LoVo (cell line): Measurements from ENCODE around the gene KCNJ18.
"Not testable (repeated sequence)": the region's sequence is repeated elsewhere in the genome, so short reads cannot be mapped to it uniquely, and the experiment has no call there.

Source experiments
- DNase-seq: peaks from one replicate; pipeline ENCODE4 v3.0.0-alpha.2; 2016; ENCODE audit warnings: low spot score

KCNJ18 gene

DNA sequence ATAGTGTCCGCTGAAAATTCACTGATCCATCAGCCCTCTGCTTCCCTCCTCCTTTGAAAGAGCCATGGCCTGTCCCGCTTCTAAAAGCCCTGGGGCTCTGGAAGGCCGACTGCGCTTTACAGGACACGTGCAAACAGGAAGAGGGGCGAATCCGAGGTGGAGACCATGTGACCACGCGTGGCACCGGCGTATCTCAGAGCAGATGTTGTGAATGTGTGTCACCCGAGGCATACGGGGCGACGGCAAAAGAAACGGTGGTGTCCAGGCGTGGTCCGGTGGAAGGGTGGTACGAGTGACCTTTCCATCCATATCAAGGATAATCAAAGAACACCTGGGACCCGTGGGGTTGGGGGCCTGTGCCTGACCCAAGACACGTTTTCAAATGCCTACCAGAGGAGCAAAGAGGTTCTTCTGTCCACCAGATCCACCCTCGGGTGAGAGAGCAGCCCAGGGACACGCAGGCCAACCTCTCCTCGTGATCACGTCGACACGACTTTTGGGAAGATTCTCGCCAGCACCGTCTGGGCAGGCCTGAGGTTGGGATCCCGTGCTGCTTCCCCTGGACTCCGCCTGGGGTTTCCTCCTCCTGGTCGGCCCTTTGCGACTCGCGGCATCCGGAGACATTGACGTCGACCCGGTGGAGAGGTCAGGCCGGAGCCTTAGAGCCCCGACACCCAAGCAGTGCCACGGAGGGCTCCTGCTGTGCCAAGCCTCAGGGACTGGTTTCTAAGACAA is 7.1 kb upstream of the KCNJ18 start:
- not testable (repeated sequence) for DNase-seq

DNA sequence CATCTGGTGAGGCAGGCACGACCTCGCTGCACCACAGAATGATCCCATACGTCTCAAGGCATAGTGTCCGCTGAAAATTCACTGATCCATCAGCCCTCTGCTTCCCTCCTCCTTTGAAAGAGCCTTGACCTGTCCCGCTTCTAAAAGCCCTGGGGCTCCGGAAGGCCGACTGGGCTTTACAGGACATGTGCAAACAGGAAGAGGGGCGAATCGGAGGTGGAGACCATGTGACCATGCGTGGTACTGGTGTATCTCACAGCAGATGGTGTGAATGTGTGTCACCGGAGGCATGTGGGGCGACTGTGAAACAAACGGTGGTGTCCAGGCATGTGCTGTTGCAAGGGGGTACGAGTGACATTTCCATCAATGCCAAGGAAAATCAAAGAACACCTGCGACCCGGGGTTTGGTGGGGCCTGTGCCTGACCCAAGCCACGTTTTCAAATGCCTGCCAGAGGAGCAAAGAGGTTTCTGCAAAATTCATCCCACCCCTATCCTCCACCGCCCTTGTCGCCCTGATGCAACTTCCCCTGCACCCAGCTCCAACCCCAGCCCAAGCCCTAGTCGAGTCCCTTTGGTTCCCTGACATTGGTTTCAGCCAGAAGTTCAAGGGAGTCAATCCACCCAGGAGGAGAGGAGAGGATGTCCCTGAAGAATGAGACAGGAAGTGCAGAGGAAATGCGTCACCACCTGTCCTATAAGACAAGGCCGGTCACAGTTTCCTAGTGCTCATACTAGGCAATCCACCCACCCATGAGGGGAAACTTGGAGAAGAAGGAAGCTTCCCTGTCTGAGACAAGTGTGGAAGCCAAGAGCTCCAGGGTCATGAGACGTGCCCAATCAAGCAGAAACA is 5.9 kb upstream of the KCNJ18 start:
- no peak for DNase-seq

DNA sequence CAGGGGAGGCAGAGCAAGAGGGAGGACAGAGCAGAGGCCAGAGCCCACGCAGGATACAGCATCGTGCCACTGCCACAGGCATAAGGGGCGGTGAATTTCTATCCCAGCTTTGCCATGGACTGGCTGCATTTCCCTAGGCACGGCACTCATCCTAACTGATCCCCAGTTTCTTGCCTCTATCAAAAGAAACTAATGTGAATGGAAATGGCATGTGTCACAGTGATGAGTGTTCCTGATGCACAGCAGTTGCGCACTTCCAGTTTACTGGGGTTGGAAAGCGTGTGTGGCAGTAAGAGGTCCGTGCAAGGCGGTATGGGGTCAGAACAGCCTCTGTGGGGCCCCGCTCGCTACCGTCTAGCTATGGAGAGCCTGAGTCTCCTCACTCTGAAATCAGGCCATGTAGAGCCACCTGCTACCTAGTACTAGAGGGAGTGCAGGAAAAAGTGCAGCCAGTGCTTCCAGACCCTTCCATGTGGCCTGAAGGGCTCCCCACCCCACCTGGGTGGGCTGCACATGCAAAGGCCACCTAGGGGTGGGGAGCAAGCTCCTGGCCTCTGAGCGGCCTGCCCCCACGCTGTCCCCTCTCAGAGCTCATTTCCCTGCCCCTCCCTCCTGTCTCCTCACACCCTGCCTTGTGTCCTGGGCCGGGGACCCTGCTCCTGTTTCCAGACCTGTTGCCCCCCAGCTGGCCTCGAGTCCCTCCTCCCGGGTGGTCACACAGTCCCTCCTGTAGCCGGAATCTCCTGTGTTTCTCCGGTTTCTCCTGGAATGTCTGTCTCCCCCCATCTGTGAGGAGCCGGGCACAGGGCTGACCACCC is 5.0 kb upstream of the KCNJ18 start:
- no peak for DNase-seq

DNA sequence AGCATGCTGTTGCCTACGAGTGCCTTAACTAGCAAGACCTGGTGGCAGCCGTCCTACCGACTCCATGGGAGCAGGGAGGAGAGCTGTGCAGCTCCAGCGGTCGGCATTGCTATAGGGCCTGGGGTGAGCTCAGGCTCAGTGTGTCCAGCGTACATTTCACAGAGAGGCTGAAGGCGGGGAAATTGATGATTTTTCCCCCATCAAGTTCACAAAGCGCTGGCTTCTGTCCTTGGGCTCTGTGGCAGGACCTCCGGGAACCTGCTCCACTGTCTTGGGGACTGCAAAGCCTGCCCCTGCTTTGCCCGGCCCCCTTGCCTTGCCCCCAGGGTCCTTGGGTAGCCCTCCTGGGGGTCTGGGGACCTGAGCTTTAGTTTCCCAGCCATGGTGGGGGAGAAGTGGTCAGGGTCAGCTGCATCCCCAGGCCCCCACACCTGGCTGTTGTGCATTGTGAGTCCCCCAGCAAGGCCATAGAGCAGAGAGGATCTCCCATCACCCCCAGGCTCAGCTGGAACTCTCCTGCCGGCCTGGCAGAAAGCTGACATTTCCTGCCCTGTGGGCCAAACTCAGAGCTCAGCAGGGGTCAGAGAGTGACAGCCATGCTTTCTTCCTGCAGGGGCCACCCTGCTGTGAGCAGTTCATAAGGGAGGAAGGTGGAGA is 3.9 kb upstream of the KCNJ18 start:
- no peak for DNase-seq

DNA sequence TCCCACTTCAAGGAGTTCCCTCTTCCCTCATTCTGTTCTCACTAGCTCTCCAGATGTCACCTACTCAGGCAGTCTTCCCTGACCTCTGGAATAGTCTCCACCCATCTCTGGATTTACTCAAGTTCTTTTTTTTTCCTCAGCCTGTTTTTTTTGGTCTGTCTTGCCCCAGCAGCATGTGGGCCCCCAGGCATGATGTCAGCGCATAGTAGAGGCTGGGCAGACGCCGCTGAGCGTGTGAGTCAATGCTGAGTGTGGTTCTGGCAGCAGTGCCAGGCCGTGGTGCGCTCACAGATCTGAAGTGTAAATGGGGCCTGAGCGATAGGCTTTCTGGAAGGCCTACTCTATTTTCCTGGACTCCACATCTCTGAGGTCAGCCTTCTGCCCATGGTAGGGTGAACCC is 2.7 kb upstream of the KCNJ18 start:
- no peak for DNase-seq

DNA sequence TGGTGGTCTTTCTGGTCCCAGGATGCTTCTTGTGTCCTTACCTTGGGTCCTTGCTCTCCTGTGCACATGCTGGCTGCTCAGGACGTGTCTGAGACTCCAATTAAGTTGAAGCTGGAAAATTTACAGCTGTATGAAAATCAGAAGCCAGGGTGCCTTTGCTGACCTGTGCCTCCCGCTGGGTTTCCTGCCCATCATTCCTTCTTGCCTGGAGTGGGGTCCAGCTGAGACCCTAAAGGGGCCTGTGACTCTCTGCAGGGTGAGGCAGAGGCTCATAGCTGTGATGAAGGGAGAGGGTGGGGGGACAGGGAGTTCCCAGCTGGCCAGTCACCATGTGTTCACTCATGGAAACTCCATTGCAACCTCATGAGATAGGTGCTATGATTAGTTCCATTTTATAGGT is 1.5 kb upstream of the KCNJ18 start:
- not testable (repeated sequence) for DNase-seq

DNA sequence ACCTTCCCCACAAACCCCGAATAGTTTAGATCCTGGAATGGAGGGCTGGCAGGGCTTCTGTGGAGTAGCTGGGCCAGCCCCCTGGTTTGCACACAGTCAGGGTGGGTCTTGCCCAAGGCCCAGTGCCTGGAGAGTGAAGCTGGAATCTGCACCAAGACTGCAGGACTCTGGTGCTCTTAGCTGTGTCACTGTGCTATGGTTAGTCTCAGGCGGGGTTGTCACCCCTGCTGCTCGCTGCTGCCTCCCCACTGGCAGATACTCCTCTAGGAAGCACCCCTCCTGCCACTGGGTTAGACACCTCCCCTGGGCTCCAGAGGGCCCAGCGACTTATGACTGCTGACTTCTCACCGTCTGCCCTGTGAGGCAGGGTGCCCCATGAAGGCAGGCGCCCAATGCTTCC is 842 bp upstream of the KCNJ18 start:
- not testable (repeated sequence) for DNase-seq

DNA sequence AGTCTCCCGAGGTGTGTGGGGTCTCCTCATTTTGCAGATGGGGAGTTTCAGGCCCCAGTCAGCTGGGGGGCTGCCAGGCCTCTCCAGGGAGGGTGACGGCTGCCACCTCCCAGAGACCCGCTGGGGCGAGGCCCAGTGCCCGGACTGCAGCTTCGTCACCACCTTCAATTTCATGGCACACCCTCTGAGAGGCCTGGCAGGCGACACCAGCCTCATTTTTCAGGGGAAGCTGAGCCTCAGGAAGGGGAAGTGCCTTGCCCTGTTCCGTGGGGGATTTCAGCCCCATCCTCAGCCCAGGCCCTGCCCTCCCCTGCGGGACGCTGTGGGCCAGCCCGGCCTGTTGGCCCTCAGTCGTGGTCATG is 362 bp downstream of the KCNJ18 start:
- not testable (repeated sequence) for DNase-seq

DNA sequence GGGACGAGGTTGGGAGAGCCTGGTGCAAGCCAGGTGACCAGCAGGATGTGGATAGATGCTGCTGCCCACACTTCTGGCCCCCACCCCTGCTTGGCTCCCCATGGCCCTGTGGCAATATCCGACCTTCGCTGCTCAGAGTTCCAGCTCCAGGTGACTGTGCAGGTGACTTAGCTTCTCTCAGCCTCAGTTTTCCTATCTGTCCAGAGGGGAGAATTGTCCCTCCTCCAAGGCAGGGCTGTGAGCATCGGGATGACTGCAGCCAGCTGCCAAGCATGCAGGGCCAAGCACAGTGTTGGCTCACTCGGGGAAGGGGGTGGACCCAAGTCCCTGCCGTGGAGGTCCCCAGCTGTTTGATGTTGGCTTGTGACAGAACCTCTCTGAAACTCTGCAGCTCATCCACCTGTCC is 1.1 kb downstream of the KCNJ18 start:
- DNase-seq: not testable (repeated sequence)

DNA sequence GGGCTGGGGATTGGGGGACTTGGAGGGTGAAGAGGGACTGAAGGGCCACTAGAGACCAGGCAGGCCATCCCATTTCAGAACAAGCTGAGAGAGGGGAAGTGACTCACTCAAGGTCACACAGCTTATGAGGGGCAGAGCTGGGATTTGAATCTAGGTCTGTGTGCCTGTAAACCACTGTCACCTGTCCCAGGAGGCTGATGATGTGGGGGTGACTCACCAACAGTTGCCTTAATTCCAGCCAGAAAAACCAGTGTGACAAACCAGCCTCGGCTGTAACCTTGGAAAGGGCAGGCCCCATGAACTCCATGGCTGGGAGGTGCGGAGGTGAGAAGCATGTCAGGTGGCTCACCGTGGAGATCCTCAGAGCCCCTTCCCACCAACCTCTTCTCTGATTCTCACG is 1.6 kb downstream of the KCNJ18 start:
- DNase-seq: peak; percentile 5

DNA sequence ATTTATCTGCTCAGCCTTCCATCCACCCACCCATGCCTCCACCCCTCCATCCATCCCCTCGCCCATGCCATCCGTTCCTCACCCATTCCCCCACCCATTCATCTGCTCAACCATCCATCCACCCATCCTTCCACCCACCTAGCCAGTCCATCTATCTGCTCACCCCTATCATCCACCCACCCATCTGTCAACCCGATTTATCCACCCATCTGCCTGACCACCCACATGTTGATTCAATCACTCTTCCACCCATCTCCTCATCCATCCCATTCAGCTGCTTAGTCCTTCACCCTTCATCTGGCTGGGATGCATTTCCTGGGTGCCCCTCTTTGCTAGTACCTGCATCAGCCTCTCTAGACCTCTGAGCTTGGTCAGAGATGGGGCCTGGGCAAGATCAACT is 3.9 kb downstream of the KCNJ18 start:
- not testable (repeated sequence) for DNase-seq

DNA sequence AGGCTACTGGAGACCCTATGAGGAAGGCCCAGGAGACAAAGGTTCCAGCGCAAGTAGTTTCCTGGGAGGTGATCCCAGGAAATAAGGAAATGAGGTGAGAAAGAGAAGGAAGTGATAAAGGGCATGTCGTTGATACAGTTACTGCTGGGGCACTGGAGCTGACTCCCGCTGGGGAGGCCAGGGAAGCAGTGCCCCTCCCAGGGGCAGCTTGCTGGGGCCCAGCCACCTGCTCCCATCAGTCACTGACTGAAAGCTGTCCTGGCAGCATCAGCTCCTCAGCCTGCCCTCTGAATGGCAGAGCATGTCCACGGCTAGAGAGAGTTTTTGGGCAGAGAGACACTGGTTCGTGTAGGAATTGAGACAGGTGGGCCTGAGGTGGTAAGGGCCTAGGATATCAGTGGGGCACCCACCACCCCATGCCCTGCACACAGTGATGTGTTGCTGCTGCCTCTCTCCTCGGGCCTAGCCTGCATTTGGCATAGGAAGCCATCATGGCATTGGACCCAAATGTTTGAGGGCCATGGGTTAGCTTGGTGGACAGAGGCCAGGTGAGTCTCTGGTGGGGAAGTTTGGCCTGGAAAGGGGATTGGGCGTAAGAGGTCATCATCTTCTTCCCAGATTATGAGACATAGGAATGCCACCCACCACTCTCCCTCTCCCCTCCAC is 4.7 kb downstream of the KCNJ18 start:
- not testable (repeated sequence) for DNase-seq

DNA sequence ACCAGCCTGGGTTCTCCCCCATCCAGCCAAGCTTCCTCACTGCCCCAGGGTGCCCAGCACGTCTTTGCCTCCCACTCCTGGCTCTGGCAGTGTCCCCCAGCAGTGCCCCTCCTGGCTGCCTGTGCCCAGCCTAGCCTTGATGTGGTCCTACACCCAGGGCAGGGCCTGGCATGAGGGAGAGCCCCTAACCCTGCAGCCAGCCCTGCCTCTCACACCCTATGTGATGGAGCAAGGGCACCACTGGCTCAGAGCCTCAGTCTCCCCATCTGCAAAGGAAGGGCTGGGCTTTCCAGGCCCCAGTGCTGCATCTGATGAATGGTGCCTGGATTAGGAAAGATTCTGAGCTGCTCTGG is 5.2 kb downstream of the KCNJ18 start:
- not testable (repeated sequence) for DNase-seq

DNA sequence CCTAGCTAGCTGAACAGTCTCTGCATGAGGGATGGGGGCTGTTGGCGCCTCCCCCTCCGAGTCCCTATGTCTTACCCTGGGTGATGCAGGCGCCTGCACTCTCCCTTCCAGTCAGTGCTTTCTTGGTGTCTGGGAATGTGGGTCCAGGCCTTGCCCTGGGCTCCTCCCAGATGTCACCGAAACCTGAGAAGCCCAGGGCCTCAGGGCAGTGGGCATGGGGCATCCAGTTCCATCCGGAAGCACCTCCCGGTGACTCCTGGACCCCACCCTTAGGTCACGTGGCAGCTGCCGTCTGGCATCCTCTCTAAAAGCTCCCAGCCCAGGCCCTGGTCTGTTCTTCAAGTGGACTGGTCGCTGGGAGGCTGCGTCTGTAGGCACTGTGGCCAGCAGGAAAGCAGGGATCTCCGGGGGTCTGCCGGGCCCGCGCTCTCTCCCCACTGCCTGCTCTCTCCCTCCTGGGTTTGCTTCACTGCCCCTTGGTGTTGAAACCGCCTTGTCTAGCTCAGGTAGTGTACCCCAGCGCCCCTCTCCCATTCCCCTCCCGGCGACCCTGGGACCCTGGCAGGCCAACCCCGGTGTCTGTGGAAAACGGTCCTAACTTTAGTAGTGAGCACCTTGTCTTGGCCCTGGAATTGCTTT is 6.2 kb downstream of the KCNJ18 start:
- not testable (repeated sequence) for DNase-seq

DNA sequence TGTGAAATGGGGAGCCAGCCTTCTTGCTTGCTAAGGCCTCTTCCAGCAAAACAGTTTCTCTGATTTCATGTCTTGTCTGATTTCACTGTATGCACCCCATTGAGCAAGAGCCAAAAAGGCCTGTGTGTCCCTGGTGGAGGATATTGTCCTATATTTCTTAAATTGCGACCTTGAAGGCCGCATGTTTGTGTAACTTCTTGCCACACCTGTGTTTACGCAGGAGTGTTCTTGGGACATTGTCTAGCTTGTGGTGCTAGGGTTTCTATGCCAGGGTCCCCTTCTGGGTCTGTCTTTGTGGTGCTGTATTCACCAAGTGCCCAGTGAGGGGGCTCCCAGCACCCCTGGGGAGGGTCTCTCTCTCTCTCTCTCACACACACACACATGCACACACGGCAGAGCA is 6.8 kb downstream of the KCNJ18 start:
- DNase-seq: not testable (repeated sequence)

DNA sequence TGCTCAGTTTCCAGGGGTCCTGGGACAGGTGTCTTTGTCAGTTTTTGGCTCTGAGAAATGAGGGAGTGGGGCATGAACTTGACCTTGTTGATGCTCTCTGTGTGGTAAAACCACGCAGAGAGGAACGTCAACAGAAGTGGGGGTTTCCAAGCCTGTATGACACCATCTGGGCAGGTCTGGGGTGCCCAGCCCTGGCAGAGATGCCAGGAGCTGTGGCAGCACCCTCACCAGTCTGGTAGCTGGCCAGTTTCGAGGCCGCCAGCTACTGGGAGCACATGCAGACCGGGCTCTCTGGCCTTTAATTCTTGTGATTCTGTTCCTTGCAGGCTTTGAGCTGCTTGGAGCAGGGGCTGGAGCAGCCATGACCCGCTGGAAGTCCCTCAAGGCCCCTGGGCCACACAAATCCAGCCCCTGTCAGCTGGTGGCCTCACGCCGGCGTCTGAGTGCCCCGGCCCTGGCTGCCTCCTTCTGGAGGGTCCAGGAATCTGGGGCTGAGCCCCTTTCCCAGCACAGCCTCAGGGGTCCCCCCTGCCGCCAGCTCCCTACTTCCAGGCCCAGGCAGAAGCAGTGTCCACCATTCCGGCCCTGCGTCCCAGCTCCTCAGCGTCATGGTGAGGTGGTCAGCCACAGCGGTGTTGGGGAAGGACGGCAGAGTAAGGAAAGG is 7.4 kb downstream of the KCNJ18 start:
- not testable (repeated sequence) for DNase-seq

DNA sequence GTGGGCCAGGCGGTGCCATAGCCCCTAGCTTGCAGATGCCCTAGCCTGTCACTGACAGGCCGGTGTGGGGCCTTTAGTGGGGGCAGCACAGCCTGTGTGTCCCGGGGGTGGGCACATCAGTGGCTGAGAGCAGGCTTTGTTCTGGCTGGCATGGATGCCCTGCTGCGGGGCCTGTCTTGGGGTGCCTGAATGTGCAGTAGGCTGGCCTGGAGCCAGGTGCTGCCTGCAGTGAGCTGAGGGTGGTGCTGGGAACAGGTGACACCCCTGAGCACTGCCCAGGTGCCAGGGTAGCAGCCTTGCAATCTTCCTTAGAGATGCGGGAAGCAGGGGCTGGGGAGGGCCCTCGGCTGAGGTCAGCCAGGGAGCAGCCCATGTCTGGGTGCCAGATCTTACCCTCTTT is 8.8 kb downstream of the KCNJ18 start:
- not testable (repeated sequence) for DNase-seq

DNA sequence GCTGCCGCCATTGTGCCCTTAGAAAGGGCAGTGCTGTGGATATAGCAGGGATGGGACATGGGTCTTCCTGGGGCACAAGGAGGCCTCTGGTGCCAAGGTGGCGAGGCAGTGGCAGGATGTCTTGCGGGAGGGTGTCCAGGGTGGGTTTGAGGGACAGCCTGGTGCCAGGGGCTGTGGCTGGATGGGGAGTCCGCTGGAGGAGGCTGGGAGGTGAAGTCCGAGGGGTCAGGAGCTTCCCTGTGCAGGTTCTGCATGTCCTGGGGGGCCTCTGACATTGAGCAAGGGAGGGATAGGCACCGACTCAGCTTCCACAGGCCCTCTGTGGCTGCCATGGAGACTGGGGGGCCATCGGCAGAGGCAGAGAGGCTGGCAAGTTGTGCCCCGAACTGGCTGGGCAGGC is 9.7 kb downstream of the KCNJ18 start:
- not testable (repeated sequence) for DNase-seq

DNA sequence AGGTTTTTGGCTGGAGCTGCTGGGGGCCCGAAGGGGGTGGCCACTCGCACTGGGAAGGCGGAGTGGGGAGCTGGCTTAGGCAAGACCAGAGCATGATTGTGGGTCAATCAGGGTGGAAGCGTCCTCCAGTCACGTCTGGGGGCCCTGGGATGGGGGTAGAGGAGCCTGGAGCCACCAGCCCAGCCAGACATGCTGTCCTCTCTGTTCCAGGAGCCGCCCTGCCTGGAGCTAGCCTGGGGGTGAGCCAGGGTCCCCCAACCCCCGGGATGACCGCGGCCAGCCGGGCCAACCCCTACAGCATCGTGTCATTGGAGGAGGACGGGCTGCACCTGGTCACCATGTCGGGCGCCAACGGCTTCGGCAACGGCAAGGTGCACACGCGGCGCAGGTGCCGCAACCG is 10.2 kb downstream of the KCNJ18 start:
- DNase-seq: not testable (repeated sequence)

DNA sequence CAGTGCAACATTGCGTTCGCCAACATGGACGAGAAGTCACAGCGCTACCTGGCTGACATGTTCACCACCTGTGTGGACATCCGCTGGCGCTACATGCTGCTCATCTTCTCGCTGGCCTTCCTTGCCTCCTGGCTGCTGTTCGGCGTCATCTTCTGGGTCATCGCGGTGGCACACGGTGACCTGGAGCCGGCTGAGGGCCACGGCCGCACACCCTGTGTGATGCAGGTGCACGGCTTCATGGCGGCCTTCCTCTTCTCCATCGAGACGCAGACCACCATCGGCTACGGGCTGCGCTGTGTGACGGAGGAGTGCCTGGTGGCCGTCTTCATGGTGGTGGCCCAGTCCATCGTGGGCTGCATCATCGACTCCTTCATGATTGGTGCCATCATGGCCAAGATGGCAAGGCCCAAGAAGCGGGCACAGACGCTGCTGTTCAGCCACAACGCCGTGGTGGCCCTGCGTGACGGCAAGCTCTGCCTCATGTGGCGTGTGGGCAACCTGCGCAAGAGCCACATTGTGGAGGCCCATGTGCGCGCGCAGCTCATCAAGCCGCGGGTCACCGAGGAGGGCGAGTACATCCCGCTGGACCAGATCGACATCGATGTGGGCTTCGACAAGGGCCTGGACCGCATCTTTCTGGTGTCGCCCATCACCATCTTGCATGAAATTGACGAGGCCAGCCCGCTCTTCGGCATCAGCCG is 10.8 kb downstream of the KCNJ18 start:
- not testable (repeated sequence) for DNase-seq
